T-helper 9 cell (primary cell): ENCODE measurements around the gene FNDC5.

Experiments
- DNase-seq: peaks from one replicate; pipeline ENCODE4 v3.0.0-alpha.2; 2020

Gene FNDC5

DNA sequence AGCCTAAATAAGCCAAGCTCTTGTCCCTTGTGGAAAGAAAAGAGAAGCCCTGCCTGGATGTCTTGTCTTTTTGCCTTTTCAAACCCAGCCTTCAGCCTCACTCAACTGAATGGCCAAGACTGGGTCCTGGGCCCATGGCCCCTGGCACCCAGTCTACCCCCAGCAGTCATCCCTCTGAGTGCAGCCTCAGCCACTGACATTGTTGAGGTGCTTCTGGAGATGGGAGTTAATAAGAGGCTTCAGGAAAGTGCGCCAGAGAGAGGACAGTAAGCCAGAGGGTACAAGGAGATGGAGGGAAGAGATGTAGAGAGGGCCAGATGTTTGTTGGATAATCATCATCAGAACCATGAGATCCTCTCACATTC, 6.8 kb downstream of the FNDC5 start:
- DNase-seq = no peak

DNA sequence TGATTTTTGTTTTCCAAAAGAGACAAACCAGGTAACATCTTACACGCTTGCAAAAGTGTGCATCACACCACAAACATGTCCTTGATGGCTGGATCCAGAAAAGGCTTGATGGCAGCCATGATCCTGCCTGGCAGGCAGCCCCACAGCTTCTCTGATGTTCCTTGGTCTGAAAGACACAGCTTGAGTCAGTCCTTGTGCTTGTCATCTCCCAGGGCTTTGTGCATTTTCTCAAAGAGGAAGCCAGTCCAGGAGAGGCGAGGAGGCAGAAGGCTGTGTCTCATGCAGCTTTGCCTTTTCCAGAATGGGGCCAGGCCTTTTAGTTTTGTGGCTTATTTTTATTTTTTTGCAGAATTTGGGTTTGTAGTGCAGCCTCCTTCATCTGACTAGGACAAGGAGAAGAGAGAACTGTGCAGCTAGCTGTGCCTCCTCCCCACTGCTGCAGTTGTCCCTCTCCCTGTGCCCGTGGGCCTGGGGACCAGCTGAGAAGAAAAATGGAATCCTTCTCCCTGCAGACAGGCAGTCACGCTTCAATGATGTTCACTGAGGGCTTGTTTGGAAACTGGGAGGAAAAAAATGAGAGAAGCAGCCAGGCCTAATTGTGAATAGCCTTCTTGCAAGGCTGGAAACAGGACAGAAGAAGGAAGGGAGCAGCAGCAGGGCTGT, 7.4 kb downstream of the FNDC5 start:
- no peak for DNase-seq

- DNase-seq = no peak
These were observed 8.6 kb downstream of the FNDC5 start for GRCh38 chr1:32861904-32862695.

GRCh38 chr1:32860566-32860965, 10.1 kb downstream of the FNDC5 start:
- DNase-seq = no peak

- no peak for DNase-seq
These were observed 10.8 kb downstream of the FNDC5 start for GRCh38 chr1:32859915-32860314.

DNA sequence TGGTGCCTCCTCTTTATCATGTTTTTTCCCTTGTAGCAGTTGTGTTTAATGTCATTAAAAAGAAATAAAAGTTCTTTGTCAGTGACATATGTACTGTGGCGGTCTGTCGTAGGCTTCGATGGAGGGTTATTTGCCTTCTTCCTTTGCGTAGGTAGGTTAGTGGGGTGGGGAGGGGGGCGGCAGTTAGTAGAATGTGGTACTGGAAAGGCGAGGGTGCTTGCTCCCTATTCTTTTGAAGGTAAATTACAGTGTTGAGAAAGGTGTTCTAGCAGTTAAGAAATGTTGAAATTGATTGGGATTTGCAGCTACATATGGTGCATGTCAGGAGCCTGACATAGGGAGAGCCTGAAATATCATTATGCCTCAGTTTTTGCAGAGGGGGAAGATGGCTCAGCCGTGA, 11.9 kb downstream of the FNDC5 start:
- DNase-seq = no peak

GRCh38 chr1:32858136-32858535, 12.6 kb downstream of the FNDC5 start:
- no peak for DNase-seq

DNA sequence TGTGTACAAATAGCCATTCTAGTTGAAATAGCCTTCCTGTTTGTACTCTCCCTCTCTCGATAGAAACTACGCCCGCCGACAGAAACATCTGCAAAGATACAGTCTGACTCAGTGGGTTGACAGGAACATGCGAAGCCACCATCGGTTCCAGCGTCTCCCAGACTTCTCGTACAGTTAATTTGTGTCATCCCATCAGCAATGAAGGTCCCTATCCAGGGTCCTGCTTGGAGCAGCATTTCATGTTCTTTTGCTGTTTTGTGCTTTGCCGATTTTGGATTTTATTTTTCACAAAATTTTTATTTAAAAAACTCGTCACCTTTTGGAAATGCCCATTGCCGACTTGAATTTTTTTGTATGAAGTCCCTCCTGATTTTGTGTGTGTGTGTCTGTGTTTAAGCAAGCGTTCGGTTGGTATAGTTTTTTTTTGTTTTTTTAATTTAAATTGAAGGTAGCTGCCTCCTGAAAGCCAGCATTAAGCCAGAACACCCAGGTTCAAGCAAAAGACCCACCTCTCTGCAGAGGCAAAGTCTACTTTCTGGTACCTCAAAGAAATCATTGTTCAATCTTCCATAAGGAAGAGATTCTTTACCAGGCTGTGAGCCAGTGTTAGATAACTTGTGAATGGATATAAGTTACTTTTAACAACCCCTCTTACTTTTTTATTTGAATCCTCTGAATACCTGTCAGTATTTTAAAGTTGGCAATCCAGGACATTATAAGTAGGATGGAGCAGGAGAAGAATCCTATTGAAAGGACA, 14.7 kb downstream of the FNDC5 start:
- DNase-seq = no peak

DNA sequence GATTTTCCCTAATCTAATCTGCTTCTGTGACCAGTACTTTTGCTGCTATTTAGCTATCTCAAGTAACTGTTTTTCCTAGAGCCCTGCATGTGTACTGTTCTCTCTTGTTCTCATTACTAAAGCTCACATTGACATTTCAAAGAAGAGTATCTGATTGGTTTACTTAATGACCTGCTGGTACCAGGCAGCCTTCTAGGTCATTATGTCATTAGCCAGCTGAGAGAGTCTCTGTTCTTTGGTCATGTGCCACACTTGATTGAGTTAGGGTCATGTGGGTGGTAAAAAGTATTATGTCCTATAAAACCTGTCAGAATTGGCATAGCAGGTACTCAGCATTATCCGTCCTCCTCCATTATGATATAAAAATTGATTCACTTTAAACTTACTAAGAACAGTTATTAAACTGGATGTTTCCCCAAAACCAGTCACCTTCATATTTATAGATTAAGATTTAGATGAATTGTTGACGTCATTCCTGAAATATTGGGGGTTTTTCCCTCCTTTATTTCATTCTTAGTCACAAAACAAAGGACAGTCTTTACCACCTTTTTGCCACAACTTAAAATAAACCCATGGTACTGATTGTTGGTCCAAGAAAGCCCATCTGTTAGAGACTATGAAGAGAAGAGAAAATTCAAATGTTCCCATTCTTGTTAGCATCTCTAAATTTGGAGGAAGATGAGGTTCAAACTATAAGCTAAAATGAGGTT, 22.2 kb downstream of the FNDC5 start:
- no peak for DNase-seq

GRCh38 chr1:32831878-32832277, 38.8 kb downstream of the FNDC5 start:
- no peak for DNase-seq

GRCh38 chr1:32830092-32830852, 40.4 kb downstream of the FNDC5 start:
- DNase-seq = no peak

GRCh38 chr1:32828341-32828740, 42.4 kb downstream of the FNDC5 start:
- no peak for DNase-seq

DNA sequence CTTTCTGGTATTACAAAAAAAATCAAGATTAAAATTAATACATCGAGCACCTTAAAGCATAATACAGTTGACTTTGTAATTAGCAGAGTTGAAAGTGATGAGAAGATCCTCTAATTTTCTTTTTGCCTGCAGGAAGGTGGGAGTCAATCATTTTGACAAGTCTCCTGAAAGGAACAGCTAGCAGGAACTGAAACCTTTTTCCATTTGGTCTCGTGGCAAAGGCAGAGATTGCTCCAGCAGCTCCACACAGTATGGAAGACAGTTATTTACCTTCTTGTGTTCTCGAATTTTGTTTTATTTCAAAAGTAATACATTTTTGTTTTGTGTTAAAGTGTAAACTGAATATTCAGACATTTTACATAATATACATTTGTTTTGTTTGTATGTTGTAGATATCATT, 45.5 kb downstream of the FNDC5 start:
- DNase-seq = no peak

GRCh38 chr1:32818804-32819541, 51.7 kb downstream of the FNDC5 start:
- no peak for DNase-seq

DNA sequence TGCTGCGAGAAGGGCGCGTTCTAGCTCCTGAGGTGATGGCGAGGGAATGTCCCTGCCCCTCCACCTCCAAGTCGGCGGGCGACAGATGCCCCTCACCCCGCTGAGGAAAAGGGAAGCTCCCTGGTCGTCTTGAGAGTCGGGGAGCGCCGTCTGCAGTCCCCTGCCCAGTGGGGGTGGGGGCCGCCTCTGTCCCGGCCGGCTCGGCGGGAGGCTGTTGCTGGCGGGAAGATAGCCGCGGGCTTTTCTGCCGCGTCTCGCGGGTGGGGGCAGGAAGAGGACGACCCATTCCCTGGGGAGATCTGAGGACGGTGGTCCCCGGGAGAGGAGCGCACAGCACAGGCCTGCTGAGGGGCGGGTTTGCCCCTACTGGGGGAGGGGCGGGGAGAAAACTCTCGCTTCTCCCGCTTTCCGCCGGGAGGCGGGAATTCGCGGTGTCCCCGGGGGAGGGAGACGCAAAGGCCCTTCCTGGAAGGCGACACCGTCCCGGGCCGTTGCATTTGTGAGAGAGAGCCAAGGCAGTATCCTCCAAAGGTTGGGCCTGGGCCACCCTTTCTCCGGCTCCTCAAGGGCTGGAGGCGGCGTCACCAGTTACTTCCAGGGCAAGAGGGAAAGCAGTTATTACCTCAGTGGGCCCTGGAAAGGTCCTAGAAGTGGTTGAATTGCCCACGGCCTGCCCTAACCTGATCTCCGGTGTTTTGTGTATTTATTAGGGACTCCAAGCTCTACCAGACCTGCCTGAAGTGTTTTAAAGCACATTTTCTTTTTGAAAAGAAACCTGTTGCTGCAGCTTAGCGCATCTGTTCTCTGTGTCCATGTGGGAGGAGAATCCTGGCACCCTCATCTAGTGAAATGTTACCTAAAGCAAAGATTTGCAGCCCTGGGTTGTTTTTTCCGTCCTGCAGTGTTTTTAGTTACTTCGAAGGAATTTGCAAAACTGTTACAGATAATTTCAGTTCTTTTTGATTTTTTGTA, 52.6 kb downstream of the FNDC5 start:
- peak; percentile 17 for DNase-seq

- DNase-seq = peak; percentile 100
These were observed 53.4 kb downstream of the FNDC5 start, which contains the start of the genes S100PBP and YARS1 for GRCh38 chr1:32817159-32817814. S100PBP (plus strand) TSS chr1:32817653; CDS start chr1:32826100, 8,447 bp downstream. YARS1 (minus strand) TSS chr1:32817358; CDS start chr1:32817244, 114 bp downstream.

- DNase-seq = no peak
These were observed 54.0 kb downstream of the FNDC5 start for GRCh38 chr1:32816676-32817158.

- no peak for DNase-seq
These were observed 56.6 kb downstream of the FNDC5 start for GRCh38 chr1:32813941-32814739.
